ENCODE measurements around the gene CTDP1. TPM values are rescaled to one million over a fixed set of nuclear protein-coding genes. Genes with fewer than 3 reads are reported as not detected.

Gene CTDP1
- polyA plus RNA-seq, 1 experiment = 12.9 TPM

DNA sequence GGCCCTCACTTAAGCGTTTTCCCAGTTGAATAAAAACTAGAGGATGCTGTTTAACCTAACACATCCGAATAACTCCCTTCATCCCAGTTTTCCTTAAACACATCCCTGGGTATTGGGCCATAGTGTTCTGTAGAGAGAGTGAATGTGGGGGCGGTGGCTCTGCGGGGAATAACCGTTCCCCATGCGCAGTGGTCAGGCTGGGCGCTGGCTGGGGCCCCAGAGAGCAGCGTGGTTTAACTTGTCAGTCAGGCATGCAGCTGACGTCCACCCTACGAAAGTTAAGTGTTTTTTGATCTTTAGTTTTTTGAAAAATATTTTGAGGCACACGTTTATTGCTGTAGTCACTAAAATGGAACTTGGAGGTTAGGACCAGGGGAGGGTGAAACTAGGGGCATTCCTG, 33.7 kb downstream of the CTDP1 start:
- TF ChIP-seq, protein P1, sequence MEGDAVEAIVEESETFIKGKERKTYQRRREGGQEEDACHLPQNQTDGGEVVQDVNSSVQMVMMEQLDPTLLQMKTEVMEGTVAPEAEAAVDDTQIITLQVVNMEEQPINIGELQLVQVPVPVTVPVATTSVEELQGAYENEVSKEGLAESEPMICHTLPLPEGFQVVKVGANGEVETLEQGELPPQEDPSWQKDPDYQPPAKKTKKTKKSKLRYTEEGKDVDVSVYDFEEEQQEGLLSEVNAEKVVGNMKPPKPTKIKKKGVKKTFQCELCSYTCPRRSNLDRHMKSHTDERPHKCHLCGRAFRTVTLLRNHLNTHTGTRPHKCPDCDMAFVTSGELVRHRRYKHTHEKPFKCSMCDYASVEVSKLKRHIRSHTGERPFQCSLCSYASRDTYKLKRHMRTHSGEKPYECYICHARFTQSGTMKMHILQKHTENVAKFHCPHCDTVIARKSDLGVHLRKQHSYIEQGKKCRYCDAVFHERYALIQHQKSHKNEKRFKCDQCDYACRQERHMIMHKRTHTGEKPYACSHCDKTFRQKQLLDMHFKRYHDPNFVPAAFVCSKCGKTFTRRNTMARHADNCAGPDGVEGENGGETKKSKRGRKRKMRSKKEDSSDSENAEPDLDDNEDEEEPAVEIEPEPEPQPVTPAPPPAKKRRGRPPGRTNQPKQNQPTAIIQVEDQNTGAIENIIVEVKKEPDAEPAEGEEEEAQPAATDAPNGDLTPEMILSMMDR (IDR thresholded peaks at IDR 0.05; ENCODE audit: insufficient read depth, low read depth, low read length) = no peak
- ChIA-PET CTCF (interaction anchor here (0.9 kb wide), 1 partner anchor 8 kb away, joined by 3 read pairs; no protein-coding TSS in a partner anchor), POLR2A (no interaction called here)
- no peaks in the 10 kb centered on the region for H3K27me3 ChIP-seq (ENCODE audit: control insufficient read depth, insufficient read depth, low read length)
- peaks cover 17% of the 10 kb centered on the region for H3K36me3 ChIP-seq (ENCODE audit: control insufficient read depth, insufficient read depth, low read length)
- DNase-seq (ENCODE audit: low read depth) = no peak
- H3K4me3 ChIP-seq (ENCODE audit: low read depth, low read length) = no peak overlapping the region

DNA sequence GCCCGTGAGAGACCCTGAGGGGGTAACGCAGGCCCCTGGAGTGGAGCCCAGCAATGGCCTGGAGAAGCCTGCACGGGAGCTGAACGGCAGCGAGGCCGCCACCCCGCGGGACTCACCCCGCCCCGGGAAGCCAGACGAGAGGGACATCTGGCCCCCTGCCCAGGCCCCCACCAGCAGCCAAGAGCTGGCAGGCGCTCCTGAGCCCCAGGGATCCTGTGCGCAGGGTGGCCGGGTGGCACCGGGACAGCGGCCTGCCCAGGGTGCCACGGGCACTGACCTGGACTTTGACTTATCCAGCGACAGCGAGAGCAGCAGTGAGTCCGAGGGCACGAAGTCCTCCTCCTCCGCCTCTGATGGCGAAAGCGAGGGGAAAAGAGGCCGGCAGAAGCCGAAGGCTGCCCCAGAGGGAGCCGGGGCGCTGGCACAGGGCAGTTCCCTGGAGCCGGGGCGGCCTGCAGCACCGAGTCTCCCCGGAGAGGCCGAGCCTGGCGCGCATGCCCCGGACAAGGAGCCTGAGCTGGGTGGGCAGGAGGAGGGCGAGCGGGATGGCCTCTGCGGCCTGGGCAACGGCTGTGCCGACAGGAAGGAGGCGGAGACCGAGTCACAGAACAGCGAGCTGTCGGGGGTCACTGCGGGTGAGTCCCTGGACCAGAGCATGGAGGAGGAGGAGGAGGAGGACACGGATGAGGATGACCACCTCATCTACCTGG, 35.1 kb downstream of the CTDP1 start:
- Histone ChIP-seq H3K4me3 (ENCODE audit: low read depth, low read length) (no peak overlapping the region), H3K27me3 (ENCODE audit: control insufficient read depth, insufficient read depth, low read length) (no peaks in the 10 kb centered on the region), H3K36me3 (ENCODE audit: control insufficient read depth, insufficient read depth, low read length) (peaks cover 20% of the 10 kb centered on the region)
- TF ChIP-seq, protein P1 (IDR thresholded peaks at IDR 0.05; ENCODE audit: insufficient read depth, low read depth, low read length) = no peak
- DNase-seq (ENCODE audit: low read depth) = no peak
- ChIA-PET CTCF (no interaction called here), POLR2A (no interaction called here)

DNA sequence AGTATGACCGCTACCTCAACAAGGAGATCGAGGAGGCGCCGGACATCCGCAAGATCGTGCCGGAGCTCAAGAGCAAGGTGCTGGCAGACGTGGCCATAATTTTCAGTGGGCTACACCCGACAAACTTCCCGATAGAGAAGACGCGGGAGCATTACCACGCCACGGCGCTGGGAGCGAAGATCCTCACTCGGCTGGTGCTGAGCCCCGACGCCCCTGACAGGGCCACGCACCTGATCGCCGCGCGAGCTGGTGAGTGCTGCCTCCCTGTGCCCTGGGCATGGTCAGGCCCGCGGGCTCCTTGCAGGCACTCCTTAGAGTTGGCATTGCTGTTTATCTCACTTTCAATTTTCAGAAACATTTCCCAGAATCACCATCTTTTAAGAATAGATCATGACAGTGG, 35.7 kb downstream of the CTDP1 start:
- Histone ChIP-seq H3K27me3 (ENCODE audit: control insufficient read depth, insufficient read depth, low read length) (no peaks in the 10 kb centered on the region), H3K36me3 (ENCODE audit: control insufficient read depth, insufficient read depth, low read length) (peaks cover 21% of the 10 kb centered on the region), H3K4me3 (ENCODE audit: low read depth, low read length) (no peak overlapping the region)
- no peak for DNase-seq (ENCODE audit: low read depth)
- TF ChIP-seq, protein P1 (IDR thresholded peaks at IDR 0.05; ENCODE audit: insufficient read depth, low read depth, low read length) = no peak
- ChIA-PET POLR2A (no interaction called here), CTCF (interaction anchor here (1.7 kb wide), 1 partner anchor 335 kb away, joined by 4 read pairs; no protein-coding TSS in a partner anchor)

DNA sequence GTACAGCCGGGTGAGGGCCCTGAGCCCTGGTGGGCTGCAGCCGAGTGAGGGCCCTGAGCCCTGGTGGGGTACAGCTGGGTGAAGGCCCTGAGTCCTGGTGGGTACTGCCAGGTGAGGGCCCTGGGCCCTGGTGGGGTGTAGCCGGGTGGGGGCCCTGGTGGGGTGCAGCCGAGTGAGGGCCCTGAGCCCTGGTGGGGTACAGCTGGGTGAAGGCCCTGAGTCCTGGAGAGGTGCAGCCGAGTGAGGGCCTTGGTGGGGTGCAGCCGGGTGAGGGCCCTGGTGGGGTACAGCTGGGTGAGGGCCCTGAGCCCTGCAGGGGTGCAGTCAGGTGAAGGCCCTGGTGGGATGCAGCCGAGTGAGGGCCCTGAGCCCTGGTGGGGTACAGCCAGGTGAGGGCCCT, 37.5 kb downstream of the CTDP1 start:
- TF ChIP-seq, protein P1 (IDR thresholded peaks at IDR 0.05; ENCODE audit: insufficient read depth, low read depth, low read length) = no peak
- CTCF ChIA-PET = interaction anchor here (1.6 to 1.7 kb wide), 2 partner anchors 9 to 336 kb away, joined by 4 read pairs; no protein-coding TSS in a partner anchor
- no peak for DNase-seq (ENCODE audit: low read depth)
- POLR2A ChIA-PET = no interaction called here
- H3K4me3 ChIP-seq (ENCODE audit: low read depth, low read length) = no peak overlapping the region
- H3K36me3 ChIP-seq (ENCODE audit: control insufficient read depth, insufficient read depth, low read length) = peaks cover 26% of the 10 kb centered on the region
- no peaks in the 10 kb centered on the region for H3K27me3 ChIP-seq (ENCODE audit: control insufficient read depth, insufficient read depth, low read length)

DNA sequence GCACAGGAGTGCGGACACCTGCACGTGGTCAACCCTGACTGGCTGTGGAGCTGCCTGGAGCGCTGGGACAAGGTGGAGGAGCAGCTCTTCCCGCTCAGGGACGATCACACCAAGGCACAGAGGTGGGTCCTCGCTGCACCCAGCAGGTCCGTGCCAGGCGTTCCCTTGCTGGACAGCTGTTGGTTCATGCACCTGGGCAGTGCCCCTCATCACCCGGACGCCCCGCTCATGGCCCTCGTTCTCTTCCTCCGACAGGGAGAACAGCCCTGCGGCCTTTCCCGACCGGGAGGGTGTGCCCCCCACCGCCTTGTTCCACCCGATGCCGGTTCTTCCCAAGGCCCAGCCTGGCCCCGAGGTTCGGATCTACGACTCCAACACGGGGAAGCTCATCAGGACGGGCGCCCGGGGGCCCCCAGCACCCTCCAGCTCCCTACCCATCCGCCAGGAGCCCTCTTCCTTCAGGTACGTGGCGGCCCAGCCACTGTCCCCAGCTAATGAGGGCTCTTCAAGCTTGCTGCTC, 38.0 kb downstream of the CTDP1 start:
- H3K36me3 ChIP-seq (ENCODE audit: control insufficient read depth, insufficient read depth, low read length) = peaks cover 26% of the 10 kb centered on the region
- no peak overlapping the region for H3K4me3 ChIP-seq (ENCODE audit: low read depth, low read length)
- ChIA-PET POLR2A (no interaction called here), CTCF (interaction anchor here (1.6 kb wide), 1 partner anchor 10 kb away, joined by 4 read pairs; no protein-coding TSS in a partner anchor)
- no peaks in the 10 kb centered on the region for H3K27me3 ChIP-seq (ENCODE audit: control insufficient read depth, insufficient read depth, low read length)
- TF ChIP-seq, protein P1 (IDR thresholded peaks at IDR 0.05; ENCODE audit: insufficient read depth, low read depth, low read length) = no peak
- DNase-seq (ENCODE audit: low read depth) = no peak
